Activated CD4-positive, alpha-beta memory T cell treated with anti-CD3 and anti-CD28 coated beads for 36 hours (primary cell): ENCODE data around the gene THBS3. TPM values are rescaled to one million over a fixed set of nuclear protein-coding genes. Genes with fewer than 3 reads are reported as not detected.
A peak's percentile ranks its signal among the peaks of the same experiment; 100 is the strongest.
"Not testable (repeated sequence)": the region's sequence is repeated elsewhere in the genome, so short reads cannot be mapped to it uniquely, and the experiment has no call there.

ENCODE experiments used
- CTCF ChIA-PET: fragments of 350-600 bp; sonication (Branson Sonifier 250); formaldehyde crosslinking; loops from one replicate; lab custom pipeline; 2021; ENCODE audit warnings: antibody characterized with exemption, inconsistent platforms; lab: Charles Lee
- POLR2A ChIA-PET: fragments of 350-600 bp; sonication (Branson Sonifier 250); formaldehyde crosslinking; loops from one replicate; lab custom pipeline; 2021; ENCODE audit warnings: antibody characterized with exemption; lab: Charles Lee
- DNase-seq: peaks from one replicate; pipeline ENCODE4 v3.0.0-alpha.2; 2020
- H3K27ac Mint-ChIP-seq: one replicate; pipeline ENCODE4 v1.8.0; 2021; ENCODE audit warnings: mixed read lengths
- H3K27me3 Mint-ChIP-seq: one replicate; pipeline ENCODE4 v1.8.0; 2021; ENCODE audit warnings: mixed read lengths
- H3K36me3 Mint-ChIP-seq: one replicate; pipeline ENCODE4 v1.8.0; 2021; ENCODE audit warnings: mixed read lengths
- H3K4me1 Mint-ChIP-seq: one replicate; pipeline ENCODE4 v1.8.0; 2021; ENCODE audit warnings: low read depth, mixed read lengths
- H3K4me3 Mint-ChIP-seq: one replicate; pipeline ENCODE4 v1.8.0; 2021; ENCODE audit warnings: mild to moderate bottlenecking, mixed read lengths
- H3K9me3 Mint-ChIP-seq: one replicate; pipeline ENCODE4 v1.8.0; 2021; ENCODE audit warnings: mixed read lengths
- intact Hi-C: fragments of 100-400 bp; cut with micrococcal nuclease; formaldehyde crosslinking; loops from one replicate; pipeline ENCODE4 v1.15.1; 2023
- total RNA-seq, 2 experiments: library from RNA; stranded (reverse); gene quantifications; one replicate each; pipeline ENCODE4 v1.2.3, GENCODE V29; 2021

THBS3 gene
- total RNA-seq, 2 experiments from 2014 or later, result 15.6 to 17.3 TPM

DNA sequence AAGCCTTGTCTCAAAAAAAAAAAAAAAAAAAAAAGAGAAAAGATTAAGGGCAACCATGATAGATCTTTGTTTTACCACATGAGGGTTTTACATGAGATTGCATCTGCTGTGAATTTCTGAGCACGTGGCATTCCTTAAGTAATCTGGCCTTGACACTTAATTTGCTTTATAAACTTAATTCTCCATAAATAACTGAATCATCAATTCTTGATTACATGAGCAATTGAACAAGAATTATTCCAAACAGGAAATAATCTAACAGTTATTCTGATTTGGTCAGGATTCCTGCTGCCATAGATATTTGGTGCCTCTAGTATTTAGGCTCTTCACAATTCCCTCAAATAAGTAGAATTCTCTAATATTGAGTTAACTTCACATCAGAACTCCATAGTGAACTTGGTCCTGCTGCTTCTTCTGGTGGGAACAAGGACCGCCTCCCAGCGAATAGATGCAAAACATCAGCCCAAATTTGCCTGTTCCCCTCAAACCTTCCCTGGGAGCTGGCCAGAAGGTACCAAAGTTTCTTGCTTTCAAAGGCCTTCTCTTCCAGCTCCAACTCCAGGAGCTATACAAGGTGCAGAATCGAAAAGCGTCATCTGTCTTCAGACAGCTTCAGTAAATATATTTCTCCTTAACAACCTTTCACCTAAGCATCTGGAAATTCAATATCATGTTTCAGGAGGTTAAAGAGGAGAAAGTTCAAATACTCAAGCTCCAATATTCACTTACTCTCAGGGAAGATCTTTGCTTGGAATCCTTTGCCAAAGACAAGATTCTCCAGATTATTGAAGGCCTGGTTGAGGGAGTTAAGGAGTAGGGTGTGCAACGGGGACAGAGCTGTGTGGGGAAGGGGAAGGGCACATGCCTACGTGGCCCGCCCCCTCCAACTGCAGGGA is 35.6 kb downstream of the THBS3 start:
- intact Hi-C loops, result loop anchor here (2.0 to 5.0 kb wide), 5 partner anchors 21 to 170 kb away; partner anchors contain the start of genes MTX1, THBS3 and ZBTB7B
- peaks cover 53% of the 10 kb centered on the region for H3K4me1 Mint-ChIP-seq
- CTCF ChIA-PET, result interaction anchor here (0.7 to 9.7 kb wide), 35 partner anchors 13 to 1040 kb away, joined by 3 to 274 read pairs (median 5); partner anchors contain the start of genes ADAM15, EFNA4, MTX1 and PMF1
- H3K9me3 Mint-ChIP-seq, result no peaks in the 10 kb centered on the region
- no peak for DNase-seq
- H3K36me3 Mint-ChIP-seq, result peaks cover 23% of the 10 kb centered on the region
- no peaks in the 10 kb centered on the region for H3K27me3 Mint-ChIP-seq
- POLR2A ChIA-PET, result interaction anchor here (1.0 to 7.5 kb wide), 5 partner anchors 21 to 87 kb away, joined by 3 to 70 read pairs (median 6); partner anchors contain the start of gene THBS3
- H3K4me3 Mint-ChIP-seq, result peak overlapping the region; percentile 93
- peak overlapping the region; percentile 96 for H3K27ac Mint-ChIP-seq

DNA sequence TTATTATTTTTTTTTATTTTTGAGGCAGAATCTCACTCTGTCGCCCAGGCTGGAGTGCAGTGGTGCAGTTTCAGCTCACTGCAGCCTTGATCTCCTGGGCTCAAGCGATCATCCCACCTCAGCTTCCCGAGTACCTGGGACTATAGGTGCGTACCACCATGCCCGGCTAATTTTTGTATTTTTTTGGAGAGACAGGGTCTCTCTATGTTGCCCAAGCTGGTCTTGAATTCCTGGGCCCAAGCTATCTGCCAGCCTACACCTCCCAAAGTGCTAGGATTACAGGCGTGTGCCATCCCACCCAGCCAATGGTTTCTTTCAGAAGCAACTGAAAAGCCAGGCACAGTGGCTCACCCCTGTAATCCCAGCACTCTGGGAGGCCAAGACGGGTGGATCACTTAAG is 36.9 kb downstream of the THBS3 start:
- no peaks in the 10 kb centered on the region for H3K9me3 Mint-ChIP-seq
- no peak for DNase-seq
- peaks cover 20% of the 10 kb centered on the region for H3K36me3 Mint-ChIP-seq
- H3K27me3 Mint-ChIP-seq, result no peaks in the 10 kb centered on the region
- CTCF ChIA-PET, result interaction anchor here (2.9 to 9.7 kb wide), 3 partner anchors 81 to 120 kb away, joined by 11 to 274 read pairs (median 18); partner anchors contain the start of gene ADAM15
- intact Hi-C loops, result loop anchor here (5.0 kb wide), 3 partner anchors 36 to 169 kb away; partner anchors contain the start of genes MTX1, THBS3 and ZBTB7B
- no peak overlapping the region for H3K4me3 Mint-ChIP-seq
- no peak overlapping the region for H3K27ac Mint-ChIP-seq
- POLR2A ChIA-PET, result no interaction called here
- peaks cover 41% of the 10 kb centered on the region for H3K4me1 Mint-ChIP-seq

DNA sequence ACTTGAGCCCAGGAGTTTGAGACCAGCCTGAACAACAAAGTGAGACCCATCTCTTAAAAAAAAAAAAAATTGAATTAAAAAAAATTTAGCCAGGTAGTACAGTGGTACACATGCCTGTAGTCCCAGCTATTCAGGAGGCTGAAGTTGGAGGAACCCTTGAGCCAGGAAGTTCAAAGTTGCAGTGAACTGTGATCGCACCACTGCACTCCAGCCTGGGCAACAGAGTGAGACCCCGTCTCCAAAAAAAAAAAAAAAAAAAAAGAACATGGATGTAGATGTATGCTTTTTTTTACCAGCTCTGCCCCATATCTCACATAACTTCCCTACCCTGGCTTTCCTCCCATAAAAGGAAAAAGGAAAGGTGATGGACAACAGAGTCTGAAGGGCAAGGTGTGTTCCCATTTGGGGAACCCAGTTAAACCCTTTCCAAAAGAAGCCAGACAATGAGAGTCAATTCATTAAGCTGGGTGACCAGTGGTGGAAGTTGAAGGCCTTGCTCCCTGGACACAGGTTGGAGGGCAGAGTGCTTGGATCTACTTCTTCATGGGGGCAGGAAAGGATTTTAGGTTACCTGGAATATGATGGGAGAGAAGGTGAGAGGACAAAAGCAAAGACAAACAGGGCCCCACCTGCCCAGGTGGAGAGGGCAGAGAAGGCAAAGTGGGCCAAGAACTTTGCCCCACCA is 37.5 kb downstream of the THBS3 start:
- Mint-ChIP-seq H3K9me3 (no peaks in the 10 kb centered on the region), H3K4me3 (no peak overlapping the region), H3K27ac (no peak overlapping the region), H3K4me1 (peaks cover 35% of the 10 kb centered on the region), H3K27me3 (no peaks in the 10 kb centered on the region), H3K36me3 (peaks cover 20% of the 10 kb centered on the region)
- POLR2A ChIA-PET, result no interaction called here
- intact Hi-C loops, result loop anchor here (5.0 kb wide), 3 partner anchors 37 to 168 kb away; partner anchors contain the start of genes MTX1, THBS3 and ZBTB7B
- no peak for DNase-seq
- CTCF ChIA-PET, result interaction anchor here (1.3 to 9.7 kb wide), 5 partner anchors 24 to 85 kb away, joined by 3 to 274 read pairs (median 20); no protein-coding TSS in a partner anchor

DNA sequence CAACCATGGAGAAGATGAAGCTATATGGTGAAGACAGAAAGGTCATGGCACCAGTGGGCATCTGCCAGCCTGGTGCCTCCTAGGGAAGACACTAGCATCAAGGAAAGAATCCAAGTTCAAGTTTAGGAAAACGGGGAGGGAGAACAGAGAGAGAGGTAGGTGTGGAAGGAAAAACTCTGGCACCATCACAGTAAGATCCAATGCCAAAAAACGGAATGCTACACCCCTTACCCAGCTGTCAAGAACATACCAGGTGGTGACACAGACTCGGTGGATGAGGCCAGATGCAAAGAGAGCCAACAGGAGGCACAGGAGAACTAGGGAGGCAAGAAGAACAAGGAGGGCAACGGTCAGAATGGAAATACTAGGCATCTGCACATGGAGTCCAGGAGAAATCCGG is 38.2 kb downstream of the THBS3 start:
- H3K27ac Mint-ChIP-seq, result no peak overlapping the region
- intact Hi-C loops, result no loop called here
- H3K36me3 Mint-ChIP-seq, result peaks cover 20% of the 10 kb centered on the region
- POLR2A ChIA-PET, result no interaction called here
- H3K27me3 Mint-ChIP-seq, result no peaks in the 10 kb centered on the region
- no peaks in the 10 kb centered on the region for H3K9me3 Mint-ChIP-seq
- peaks cover 29% of the 10 kb centered on the region for H3K4me1 Mint-ChIP-seq
- no peak overlapping the region for H3K4me3 Mint-ChIP-seq
- no peak for DNase-seq
- CTCF ChIA-PET, result interaction anchor here (0.6 to 9.7 kb wide), 9 partner anchors 8 to 125 kb away, joined by 3 to 274 read pairs (median 18); no protein-coding TSS in a partner anchor

DNA sequence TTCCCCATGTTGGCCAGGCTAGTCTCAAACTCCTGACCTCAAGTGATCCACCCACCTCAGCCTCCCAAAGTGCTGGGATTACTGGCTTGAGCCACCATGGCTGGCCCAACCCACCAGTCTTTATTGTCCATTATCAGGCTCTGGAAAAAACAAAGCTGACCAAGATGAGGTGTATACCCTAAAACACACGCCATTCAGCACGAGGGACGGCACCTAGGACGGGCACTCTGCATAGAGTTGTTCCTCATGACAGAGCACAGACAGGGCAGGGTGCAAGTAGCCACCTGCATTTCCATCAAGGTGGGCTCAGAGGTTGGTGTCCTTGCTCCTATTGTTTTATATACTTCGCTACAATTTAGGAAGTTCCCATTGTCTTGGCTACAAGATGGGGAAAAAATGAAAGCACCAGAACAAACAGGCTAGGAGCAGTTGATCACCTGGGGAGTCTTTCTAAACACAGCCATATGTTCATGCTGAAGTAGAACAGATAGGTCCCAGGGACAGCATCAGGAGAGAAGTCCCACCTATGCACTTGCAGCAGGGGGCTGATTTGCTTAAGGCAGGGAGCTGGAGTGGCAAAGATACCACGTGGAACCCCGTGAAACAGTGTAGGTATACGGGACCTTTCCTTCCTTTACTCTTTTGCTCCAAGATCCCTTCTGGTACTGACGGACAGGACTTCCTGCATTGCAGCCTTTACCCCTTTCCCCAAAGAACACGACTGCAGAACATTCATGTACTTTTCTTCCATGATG is 39.1 kb downstream of the THBS3 start:
- Mint-ChIP-seq H3K4me3 (no peak overlapping the region), H3K36me3 (peaks cover 20% of the 10 kb centered on the region), H3K27me3 (no peaks in the 10 kb centered on the region), H3K9me3 (no peaks in the 10 kb centered on the region), H3K27ac (no peak overlapping the region), H3K4me1 (peaks cover 25% of the 10 kb centered on the region)
- CTCF ChIA-PET, result interaction anchor here (0.9 to 9.7 kb wide), 26 partner anchors 9 to 189 kb away, joined by 3 to 274 read pairs (median 6); partner anchors contain the start of genes ADAM15, EFNA1, SLC50A1 and THBS3
- intact Hi-C loops, result no loop called here
- POLR2A ChIA-PET, result interaction anchor here (1.8 kb wide), 1 partner anchor 77 kb away, joined by 7 read pairs; no protein-coding TSS in a partner anchor
- DNase-seq, result no peak

DNA sequence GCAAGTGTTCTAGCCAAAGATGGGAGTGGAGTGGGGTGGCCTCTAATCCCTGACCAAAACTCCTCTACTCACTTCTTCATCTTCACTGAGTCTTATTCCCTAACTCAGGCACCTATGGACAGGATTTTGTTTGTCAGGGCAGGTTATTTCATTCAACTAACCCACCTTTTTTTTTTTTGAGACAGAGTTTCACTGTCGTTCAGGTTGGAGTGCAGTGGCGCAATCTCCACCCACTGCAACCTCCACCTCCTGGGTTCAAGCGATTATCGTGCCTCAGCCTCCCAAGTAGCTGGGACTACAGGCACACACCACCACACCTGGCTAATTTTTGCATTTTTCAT is 39.6 kb downstream of the THBS3 start:
- intact Hi-C loops, H3K4me3 Mint-ChIP-seq, H3K27me3 Mint-ChIP-seq, H3K27ac Mint-ChIP-seq, H3K9me3 Mint-ChIP-seq, DNase-seq: not testable (repeated sequence)
- ChIA-PET POLR2A (interaction anchor here (1.8 kb wide), 1 partner anchor 76 kb away, joined by 7 read pairs; no protein-coding TSS in a partner anchor), CTCF (interaction anchor here (0.9 to 9.7 kb wide), 25 partner anchors 10 to 124 kb away, joined by 3 to 274 read pairs (median 6); partner anchors contain the start of genes ADAM15, EFNA1, SLC50A1 and THBS3)
- Mint-ChIP-seq H3K36me3 (peaks cover 18% of the 10 kb centered on the region), H3K4me1 (peaks cover 20% of the 10 kb centered on the region)

DNA sequence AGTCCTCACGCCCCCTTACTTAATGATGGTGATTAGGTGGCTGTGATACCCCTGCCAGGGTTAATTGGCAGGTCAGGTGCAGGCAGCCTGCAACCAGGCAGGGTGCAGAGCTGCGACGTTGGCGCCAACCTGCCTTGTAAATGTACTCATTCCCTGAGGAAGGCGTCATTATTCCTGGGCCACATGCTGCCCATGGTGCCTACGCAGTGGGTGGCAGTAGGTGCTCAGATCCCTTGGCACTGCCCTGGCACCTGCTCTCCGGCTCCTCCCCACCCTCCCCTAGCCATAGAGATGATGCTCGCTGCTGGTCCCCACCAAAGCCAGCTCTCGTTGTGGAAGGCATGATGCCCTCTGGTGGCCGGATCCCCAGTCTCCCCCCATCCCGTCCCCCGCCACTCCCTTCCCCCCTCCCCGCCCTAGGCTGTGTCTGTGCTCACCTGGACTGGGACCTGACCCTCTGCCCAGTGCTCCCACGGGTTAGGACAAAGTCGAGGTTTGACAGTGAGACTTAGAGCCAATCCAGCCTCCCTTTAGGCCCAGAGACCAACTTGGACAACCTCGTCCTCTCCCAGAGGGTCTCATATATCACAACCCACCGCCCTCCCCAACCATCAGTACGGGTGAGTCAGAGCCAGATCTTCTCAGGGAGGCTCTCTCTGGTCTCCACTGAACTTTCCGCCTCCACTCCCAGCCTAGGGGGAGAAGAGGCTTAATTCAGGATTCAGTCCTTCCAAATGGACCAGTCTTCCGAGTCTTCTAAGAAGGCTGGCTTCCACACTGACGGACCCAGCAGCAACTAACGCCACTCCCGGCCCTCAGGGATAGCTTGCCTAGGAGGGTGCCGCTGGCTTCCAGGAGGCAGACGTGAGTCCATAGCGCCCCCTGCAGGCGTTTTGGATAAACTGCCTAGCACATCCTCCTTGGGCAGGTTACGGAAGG is 40.3 kb downstream of the THBS3 start:
- Mint-ChIP-seq H3K27me3 (no peaks in the 10 kb centered on the region), H3K36me3 (peaks cover 17% of the 10 kb centered on the region), H3K27ac (no peak overlapping the region), H3K9me3 (no peaks in the 10 kb centered on the region), H3K4me1 (peaks cover 19% of the 10 kb centered on the region), H3K4me3 (peak overlapping the region; percentile 49)
- peak; percentile 92 for DNase-seq
- ChIA-PET CTCF (interaction anchor here (0.6 to 9.7 kb wide), 30 partner anchors 8 to 522 kb away, joined by 3 to 274 read pairs (median 5); partner anchors contain the start of genes ADAM15, EFNA1, SLC50A1 and THBS3), POLR2A (interaction anchor here (1.8 kb wide), 1 partner anchor 76 kb away, joined by 7 read pairs; no protein-coding TSS in a partner anchor)
- intact Hi-C loops, result loop anchor here (1.0 to 2.0 kb wide), 2 partner anchors 39 to 76 kb away; no protein-coding TSS in a partner anchor

DNA sequence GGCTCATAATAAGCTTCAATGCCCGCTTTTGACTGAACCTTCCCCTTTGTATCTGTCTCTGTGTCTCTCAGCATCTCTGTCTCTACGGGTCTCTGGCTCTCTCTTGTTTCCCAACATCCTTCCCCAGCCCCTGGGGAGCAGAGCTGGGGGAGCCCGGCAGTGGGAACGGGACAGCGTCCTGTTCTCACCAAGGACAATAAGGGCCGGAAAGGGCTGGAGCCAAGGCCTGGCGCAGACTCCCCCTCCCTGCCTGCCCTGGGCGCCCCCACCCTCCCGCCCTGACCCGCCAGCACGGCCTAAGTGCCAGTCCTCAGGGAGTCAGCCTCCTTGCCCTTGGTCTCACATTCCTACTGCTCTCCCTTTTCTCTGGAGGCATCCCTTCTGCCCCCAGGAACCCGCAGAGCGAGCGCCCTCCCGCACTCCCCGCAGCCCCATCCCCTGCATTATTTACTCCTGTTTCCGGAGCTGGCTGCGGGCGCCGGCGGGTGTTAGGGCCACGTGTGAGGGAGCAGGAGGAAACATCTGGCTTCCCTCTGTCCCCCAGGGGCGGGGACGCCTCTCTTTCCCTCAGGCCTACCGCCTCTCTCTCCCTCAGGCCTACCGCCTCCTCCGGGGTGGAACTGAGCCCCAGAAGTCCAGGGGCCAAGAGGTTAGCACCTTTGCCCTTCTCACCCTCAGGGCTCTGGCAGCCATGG is 41.1 kb downstream of the THBS3 start:
- H3K9me3 Mint-ChIP-seq, result no peaks in the 10 kb centered on the region
- ChIA-PET POLR2A (interaction anchor here (1.8 kb wide), 1 partner anchor 75 kb away, joined by 7 read pairs; no protein-coding TSS in a partner anchor), CTCF (interaction anchor here (1.1 to 9.7 kb wide), 17 partner anchors 9 to 150 kb away, joined by 3 to 274 read pairs (median 6); partner anchors contain the start of genes ADAM15, SLC50A1 and THBS3)
- H3K36me3 Mint-ChIP-seq, result peaks cover 13% of the 10 kb centered on the region
- H3K4me1 Mint-ChIP-seq, result peaks cover 11% of the 10 kb centered on the region
- H3K27ac Mint-ChIP-seq, result no peak overlapping the region
- H3K27me3 Mint-ChIP-seq, result no peaks in the 10 kb centered on the region
- intact Hi-C loops, result loop anchor here (1.0 to 2.0 kb wide), 2 partner anchors 38 to 75 kb away; no protein-coding TSS in a partner anchor
- no peak overlapping the region for H3K4me3 Mint-ChIP-seq
- no peak for DNase-seq

DNA sequence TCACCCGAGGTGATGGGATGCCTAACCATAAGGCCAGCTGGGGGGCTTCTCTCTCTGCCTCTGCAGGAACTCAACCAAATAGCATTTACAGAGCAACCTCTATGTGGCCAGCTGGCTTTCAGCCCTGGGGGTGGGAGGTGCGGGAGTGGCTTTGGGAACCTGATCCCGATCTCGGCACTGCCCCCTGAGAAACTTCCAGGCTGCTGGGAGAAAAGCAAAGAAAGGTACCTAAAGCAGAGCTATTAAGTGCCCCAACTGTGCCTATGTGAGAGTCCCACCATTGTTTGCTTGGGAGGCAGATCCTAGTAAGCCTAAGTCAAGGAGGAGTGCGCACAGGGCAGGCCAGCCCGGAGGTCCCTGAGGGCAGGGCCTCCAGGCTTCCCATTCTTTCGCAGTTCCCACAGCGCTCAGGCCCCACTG is 41.6 kb downstream of the THBS3 start:
- Mint-ChIP-seq H3K27me3 (no peaks in the 10 kb centered on the region), H3K9me3 (no peaks in the 10 kb centered on the region), H3K4me1 (peaks cover 9% of the 10 kb centered on the region), H3K27ac (no peak overlapping the region), H3K4me3 (no peak overlapping the region), H3K36me3 (peaks cover 13% of the 10 kb centered on the region)
- DNase-seq, result no peak
- intact Hi-C loops, result loop anchor here (2.0 kb wide), 1 partner anchor 37 kb away; no protein-coding TSS in a partner anchor
- ChIA-PET CTCF (interaction anchor here (1.7 to 9.7 kb wide), 6 partner anchors 10 to 122 kb away, joined by 6 to 274 read pairs (median 20); partner anchors contain the start of gene ADAM15), POLR2A (no interaction called here)
